ENCODE data around the gene SYCE3.

The SYCE3 gene

GRCh38 chr22:50507991-50508884, 54.5 kb downstream of the SYCE3 start, which contains the start of gene NCAPH2:
Gene NCAPH2 (plus strand): TSS chr22:50508224. CDS start chr22:50508338, 114 bp downstream.
- TF ChIP-seq, protein P1, sequence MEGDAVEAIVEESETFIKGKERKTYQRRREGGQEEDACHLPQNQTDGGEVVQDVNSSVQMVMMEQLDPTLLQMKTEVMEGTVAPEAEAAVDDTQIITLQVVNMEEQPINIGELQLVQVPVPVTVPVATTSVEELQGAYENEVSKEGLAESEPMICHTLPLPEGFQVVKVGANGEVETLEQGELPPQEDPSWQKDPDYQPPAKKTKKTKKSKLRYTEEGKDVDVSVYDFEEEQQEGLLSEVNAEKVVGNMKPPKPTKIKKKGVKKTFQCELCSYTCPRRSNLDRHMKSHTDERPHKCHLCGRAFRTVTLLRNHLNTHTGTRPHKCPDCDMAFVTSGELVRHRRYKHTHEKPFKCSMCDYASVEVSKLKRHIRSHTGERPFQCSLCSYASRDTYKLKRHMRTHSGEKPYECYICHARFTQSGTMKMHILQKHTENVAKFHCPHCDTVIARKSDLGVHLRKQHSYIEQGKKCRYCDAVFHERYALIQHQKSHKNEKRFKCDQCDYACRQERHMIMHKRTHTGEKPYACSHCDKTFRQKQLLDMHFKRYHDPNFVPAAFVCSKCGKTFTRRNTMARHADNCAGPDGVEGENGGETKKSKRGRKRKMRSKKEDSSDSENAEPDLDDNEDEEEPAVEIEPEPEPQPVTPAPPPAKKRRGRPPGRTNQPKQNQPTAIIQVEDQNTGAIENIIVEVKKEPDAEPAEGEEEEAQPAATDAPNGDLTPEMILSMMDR (IDR thresholded peaks at IDR 0.05) = no peak
- no peak for TF ChIP-seq ZFX (IDR thresholded peaks at IDR 0.05; ENCODE audit: borderline replicate concordance)
- H3K27ac ChIP-seq = peak within 1 kb of the TSS; percentile 80

- TF ChIP-seq, protein P1 (IDR thresholded peaks at IDR 0.05) = no peak
- no peak for TF ChIP-seq ZFX (IDR thresholded peaks at IDR 0.05; ENCODE audit: borderline replicate concordance)
- peak within 1 kb of the TSS; percentile 80 for H3K27ac ChIP-seq
Measured at GRCh38 chr22:50507421-50507990, 55.2 kb downstream of the SYCE3 start, which contains the start of gene LMF2. Gene LMF2 (minus strand): TSS chr22:50507702. CDS start chr22:50507675, 27 bp downstream.

- peak overlapping the region; percentile 73 for H3K27ac ChIP-seq
- TF ChIP-seq, protein P1 (IDR thresholded peaks at IDR 0.05) = no peak
- no peak for TF ChIP-seq ZFX (IDR thresholded peaks at IDR 0.05; ENCODE audit: borderline replicate concordance)
Measured at GRCh38 chr22:50506611-50507420, 55.9 kb downstream of the SYCE3 start.

DNA sequence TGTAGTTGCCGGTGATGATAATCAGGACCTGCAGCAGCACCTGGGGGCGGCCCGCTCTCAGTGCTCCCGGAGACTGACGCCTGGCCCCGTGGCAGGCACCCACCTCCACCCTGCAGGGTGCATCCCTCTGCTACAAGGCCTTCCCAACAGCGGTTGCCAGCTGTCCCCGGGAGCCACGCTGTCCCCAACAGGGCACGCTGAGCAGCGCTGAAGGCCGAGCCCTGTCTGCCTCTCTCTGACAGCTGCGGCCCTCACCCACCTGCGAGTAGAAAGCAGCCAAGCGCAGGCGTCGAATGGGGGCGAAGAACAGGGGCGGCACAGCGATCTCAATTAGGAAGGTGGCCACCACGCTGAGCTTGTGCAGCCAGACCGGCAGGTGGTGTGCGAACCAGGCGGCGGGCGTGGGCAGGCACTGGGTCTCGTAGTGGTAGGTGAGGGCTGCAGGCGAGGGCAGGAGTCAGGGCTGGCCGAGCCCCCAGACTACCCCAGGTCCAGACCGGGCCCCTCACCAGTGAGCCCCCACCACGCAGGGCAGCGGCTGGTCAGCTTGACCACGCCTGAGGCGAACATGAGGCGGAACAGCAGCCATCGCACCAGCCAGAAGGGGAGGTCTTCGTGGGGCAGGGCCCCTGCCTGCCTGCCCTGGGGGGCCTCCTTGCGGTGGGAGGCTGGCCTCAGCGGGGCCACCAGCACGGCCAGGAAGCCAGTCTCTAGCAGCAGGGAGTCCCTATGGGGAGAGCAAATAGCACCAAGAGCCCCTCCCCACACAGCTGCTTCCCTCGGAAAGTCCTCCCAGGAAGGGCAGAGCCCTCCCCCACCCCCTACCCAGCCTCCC, 56.7 kb downstream of the SYCE3 start:
- TF ChIP-seq, protein P1 (IDR thresholded peaks at IDR 0.05) = no peak
- no peak for TF ChIP-seq ZFX (IDR thresholded peaks at IDR 0.05; ENCODE audit: borderline replicate concordance)
- peak overlapping the region; percentile 73 for H3K27ac ChIP-seq

GRCh38 chr22:50505276-50505775, 57.4 kb downstream of the SYCE3 start:
- H3K27ac ChIP-seq = no peak overlapping the region
- TF ChIP-seq ZFX (IDR thresholded peaks at IDR 0.05; ENCODE audit: borderline replicate concordance) = no peak
- TF ChIP-seq, protein P1 (IDR thresholded peaks at IDR 0.05) = no peak
